HG02678 (cell line): ENCODE results near the gene MACROD1.
A peak's percentile ranks its signal among the peaks of the same experiment; 100 is the strongest.

Experiments
- ATAC-seq: cut with Tn5 transposase; IDR thresholded peaks from one replicate; pipeline ENCODE4 v1.9.1; 2021; ENCODE audit warnings: mild to moderate bottlenecking, moderate library complexity; ENCODE audit not compliant: unreplicated experiment

Gene MACROD1, protein sequence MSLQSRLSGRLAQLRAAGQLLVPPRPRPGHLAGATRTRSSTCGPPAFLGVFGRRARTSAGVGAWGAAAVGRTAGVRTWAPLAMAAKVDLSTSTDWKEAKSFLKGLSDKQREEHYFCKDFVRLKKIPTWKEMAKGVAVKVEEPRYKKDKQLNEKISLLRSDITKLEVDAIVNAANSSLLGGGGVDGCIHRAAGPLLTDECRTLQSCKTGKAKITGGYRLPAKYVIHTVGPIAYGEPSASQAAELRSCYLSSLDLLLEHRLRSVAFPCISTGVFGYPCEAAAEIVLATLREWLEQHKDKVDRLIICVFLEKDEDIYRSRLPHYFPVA

GRCh38 chr11:64165842-64166635 is at the start of gene MACROD1:
Gene MACROD1 (minus strand): TSS chr11:64166113. CDS start chr11:64165994, 119 bp downstream.
- ATAC-seq, result peak; percentile 83

- no peak for ATAC-seq
Observed at GRCh38 chr11:64211181-64211872, 45.4 kb upstream of the MACROD1 start.

- ATAC-seq, result no peak
Observed at GRCh38 chr11:64210301-64211020, 44.5 kb upstream of the MACROD1 start.

DNA sequence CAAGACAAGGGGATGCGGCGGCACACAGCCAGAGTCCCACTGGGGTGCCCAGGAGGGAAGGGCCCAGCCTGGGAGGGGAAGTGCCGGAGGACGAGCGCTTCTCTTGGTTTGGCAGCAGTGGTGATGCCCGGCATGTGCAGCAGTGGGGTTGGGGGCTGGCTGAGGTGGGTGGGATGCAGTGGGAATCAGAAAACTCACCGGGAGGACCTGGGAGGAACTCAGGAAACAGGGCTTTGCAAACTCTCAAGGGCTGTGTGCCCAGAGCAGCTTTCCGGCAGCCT is 43.6 kb upstream of the MACROD1 start:
- ATAC-seq, result no peak

GRCh38 chr11:64208796-64209562 is 43.1 kb upstream of the MACROD1 start:
- ATAC-seq, result no peak

DNA sequence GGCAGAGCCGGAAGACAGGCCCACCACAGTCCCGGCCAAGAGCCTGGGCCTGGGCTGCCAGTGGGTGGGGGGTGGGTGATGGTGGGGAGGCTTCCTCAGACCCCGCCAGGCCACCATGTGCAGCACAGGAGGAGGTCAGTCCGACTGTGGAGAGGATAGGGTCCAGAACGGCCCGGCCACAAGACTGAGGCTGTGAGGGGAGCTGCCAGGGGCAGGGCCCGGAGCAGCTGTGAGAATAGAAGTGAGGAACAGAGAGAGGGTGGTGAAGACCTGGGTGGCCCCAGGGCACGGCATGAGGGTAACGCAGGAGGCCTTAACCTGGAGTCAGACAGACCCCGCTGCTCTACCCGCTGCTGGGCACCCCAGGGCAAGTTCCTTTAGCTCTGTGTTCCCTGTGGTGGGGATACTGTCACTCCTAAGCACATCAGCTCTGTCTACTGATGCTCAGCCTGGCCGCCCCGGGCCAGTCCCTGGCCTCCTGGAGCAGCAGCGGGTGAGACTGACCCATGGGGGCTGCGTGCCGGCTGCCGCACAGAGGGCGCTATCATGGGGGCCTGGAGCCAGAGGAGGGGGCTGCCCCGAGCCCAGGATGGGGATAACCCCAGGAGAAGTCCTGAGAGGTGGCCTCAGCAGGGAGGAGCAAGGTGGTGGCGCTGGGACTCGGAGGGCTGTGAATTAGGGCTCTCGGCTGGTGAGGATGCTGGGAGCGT is 42.3 kb upstream of the MACROD1 start:
- no peak for ATAC-seq

GRCh38 chr11:64207256-64208085 is 41.6 kb upstream of the MACROD1 start:
- peak; percentile 57 for ATAC-seq

DNA sequence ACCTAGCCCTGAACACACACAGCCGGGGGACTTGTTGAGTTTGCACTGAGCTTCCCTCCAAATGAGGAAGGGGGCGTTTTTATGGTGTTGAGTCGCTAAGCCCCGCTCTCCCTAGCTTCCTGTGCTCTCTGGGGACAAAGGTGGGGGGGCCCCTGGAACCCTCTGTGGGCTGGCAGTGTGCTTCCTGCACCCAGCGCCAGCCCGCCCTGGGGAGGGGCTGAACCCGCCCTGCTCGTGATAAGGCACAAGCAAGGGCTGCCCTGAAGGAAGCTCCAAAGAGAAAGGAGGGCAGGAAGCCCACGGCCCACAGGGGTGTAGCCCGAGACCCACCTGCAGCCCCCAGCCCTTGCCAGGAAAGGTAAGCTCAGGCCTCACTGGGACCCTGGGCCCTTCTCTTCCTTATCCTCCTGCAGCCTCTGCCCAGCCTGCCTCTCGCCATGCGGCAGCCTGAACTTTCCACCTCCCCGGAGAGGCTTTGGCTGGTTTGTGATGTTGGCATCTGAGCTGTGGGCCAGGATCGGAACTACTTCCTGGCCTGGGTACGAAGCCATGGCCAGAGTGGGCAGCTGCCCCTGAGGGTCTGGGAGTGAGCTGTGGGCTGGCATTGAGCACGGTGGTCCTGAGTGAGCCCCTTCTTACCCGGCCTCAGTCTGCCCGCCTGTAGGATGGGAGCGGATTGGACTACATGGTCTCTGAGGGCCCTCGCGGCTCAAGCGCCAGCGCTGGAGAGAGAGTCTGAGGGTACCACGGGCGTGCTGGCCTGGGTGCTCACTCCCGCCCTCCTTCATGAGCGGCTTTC is 40.7 kb upstream of the MACROD1 start, which contains the start of gene FERMT3:
Gene FERMT3 (plus strand): TSS at position 265 of the 799 bp plus-strand sequence. CDS start 644 bp downstream, outside the sequence.
- peak; percentile 44 for ATAC-seq

DNA sequence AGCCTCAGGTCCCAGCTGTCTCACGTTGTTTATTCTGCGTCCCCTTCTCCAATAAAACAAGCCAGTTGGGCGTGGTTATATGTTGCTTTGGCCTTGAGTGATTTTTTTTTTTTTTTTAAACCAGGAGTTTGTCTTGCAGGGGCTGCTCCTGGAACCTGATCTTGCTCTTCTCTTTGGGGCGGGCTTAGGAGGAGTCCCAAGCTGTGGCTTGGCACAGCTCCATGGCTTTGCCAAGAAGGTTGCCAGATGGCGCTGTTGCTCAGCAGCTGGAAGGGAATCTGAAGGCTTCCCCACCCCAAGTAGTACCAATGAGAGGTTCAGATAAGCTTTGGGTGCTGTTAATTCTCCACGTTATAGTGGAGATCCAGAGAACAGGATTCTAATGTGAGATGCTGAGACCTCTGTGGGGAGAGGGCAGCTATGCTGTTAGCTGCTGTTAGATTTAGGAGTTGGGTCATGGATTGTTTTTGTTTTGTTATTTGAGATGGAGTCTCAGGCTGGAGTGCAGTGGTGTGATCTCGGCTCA is 38.6 kb upstream of the MACROD1 start:
- no peak for ATAC-seq

DNA sequence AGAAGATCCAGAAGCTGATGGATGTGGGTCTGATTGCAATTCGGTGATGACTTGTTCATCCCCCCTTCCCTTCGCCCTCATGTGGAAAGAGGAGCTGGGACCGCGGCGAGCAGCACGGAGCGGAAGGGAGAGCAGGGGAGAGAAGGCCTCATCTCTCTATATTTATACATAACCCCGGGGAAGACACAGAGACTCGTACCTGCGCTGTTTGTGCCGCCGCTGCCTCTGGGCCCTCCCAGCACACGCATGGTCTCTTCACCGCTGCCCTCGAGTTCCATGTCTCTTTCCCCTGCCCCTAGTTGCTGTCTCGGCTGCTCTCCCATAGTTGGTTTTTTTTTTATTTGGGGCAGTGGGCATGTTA is 38.1 kb upstream of the MACROD1 start:
- ATAC-seq, result no peak

DNA sequence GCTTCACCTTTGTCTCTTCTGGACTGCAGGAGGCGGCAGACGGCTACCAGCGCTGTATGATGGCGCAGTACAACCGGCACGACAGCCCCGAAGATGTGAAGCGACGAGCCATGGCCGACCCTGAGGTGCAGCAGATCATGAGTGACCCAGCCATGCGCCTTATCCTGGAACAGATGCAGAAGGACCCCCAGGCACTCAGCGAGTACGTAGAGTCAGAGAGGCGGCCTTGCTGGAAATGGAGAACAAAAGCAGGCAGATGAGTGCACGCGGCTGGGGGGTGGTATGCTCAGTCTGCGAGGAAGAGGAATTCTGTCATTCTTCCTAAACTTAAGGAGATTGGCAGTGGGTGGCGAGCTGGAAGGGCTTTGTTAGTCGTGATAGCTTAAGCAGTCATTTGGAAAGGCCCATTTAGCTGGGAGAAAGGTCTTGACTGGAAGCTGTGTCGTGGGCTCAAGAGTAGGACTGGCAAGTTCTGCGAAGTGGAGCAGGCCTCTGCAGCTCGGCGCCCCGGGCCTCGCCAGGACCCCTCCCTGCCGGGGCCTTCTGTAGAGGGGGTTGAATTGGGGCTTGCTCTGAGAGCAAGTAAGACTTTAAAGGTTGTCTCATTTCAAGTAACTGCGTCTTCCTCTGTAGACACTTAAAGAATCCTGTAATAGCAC is 37.6 kb upstream of the MACROD1 start:
- ATAC-seq, result no peak

DNA sequence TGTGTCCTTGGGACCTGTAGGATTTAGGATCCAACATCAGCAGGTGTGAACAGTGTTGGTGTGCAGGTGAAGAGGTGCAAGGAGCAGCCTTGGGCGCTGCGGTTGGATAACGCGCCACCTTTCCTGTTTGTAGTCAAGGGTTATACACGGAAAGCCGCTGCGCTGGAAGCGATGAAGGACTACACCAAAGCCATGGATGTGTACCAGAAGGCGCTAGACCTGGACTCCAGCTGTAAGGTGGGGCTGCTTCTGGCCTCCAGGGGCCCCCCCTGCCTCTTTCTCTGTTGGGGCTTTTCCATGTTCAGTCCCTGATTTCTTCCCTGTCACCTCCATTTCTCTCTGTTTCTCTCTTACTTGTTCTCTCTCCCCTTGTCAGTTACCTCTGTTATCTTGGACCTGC is 37.1 kb upstream of the MACROD1 start:
- no peak for ATAC-seq

GRCh38 chr11:64201543-64201942 is 35.6 kb upstream of the MACROD1 start:
- ATAC-seq, result no peak

DNA sequence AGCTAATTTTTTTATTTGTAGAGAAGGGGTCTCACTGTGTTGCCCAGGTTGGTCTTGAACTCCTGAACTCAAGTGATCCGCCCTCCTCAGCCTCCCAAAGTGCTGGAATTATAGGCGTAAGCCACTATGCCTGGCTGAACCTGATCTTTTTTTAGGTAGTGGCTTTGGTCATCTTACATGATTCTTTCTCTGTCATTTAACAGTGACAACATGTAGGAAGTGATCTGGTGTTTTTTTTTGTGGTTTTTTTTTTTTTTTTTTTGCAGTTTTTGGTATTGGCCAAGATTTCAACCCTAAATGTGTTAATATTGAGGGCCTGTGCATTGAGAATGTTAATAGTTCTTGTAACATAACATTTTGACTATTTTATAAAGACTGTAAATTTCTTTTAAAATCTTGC is 32.6 kb upstream of the MACROD1 start:
- ATAC-seq, result no peak

DNA sequence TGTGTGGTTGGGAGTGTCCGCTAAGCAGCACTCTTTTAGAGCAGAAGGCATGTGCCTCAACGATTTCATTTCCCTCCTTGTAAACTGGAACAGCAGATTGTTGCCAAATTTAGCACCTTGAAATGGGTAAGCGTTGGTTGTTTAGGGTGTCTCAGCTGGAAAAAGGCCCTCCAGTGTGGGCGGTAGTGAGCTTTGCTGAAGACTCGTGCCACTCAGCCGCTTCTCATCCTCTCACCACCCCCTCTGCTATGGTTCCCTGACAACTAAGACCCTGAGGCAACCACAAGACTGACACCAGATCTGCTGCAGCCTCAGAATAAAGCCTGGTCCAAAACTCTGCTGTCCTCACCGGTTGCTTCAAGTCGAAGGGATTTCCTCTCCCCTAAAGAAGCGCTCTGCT is 30.7 kb upstream of the MACROD1 start:
- ATAC-seq, result no peak

DNA sequence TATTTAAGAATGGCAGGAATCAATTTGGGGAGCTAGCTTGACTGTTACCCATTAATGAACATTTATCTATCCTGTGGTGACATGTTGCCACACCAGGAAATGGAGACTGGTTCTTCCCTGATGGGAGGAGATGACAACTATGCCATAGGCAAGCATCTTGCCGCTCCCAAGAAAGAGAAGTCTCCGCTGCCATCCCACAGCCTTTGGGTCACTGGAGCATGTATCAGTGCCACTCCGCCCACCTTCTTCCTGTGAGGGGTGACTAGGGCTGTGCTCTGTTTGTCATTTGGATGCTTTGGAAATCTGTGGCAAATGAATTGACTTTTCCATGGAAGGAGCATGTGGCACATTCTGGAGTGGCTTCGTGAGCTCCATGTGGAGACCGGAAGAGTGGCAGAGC is 26.5 kb upstream of the MACROD1 start:
- no peak for ATAC-seq

DNA sequence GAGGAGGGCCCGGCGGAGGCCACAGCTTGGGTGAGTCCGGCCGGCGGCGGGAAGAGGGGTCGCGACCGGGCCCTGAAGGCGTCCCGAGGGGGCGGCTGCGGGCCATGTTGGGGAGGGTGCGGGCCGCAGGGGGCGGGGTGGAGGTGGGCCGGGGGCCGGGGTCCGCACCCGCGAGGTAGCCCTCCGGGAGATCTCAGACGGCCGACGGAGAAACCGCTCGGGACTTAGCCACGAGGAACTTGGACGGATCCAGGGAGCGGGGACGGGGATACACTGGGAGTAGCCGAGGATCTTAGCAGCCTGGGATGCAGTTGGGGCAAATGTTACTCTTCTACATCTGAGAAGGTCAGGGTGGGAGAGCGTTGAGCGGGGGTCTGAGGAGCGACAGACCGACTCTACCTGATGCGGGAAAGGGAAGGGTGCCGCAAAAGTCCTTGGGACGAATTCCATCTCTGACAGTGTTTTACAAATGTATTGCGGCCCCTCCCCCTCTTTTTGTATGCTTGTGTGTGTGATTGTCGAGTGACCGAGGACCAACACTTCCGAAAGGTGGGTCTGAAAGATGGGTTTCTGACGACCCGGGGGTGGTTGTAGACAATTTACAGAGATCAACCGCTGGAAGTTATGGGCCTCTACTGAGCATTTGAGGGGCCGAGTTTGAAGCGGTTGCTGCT is 20.7 kb upstream of the MACROD1 start:
- no peak for ATAC-seq
